ENCODE results near the gene PTPA. TPM values are rescaled to one million over a fixed set of nuclear protein-coding genes. Genes with fewer than 3 reads are reported as not detected.

PTPA gene
- total RNA-seq (2013; cell fraction: nucleolus; rRNA removed), result 38.9 and 47.5 TPM in 2 replicates
- total RNA-seq (2014; rRNA removed) (86.2 and 91.7 TPM in 2 replicates), total RNA-seq (2014; rRNA removed; fragmentation: Illumina TruSeq; extraction: Trizol) (42.9 and 45.6 TPM in 2 replicates), total RNA-seq (2021) (91.3 and 100 TPM in 2 replicates), polyA plus RNA-seq (2011; rRNA removed) (90.9 and 111 TPM in 2 replicates), polyA plus RNA-seq (2014; fragmentation: Illumina TruSeq; extraction: Trizol) (56.2 and 61.6 TPM in 2 replicates), polyA plus RNA-seq (2014; fragmentation: Nextera tagmentation; extraction: Ambion mirVana) (1 to 10 TPM; 1.6 to 3.2 TPM), polyA plus RNA-seq (2014; rRNA removed) (69.6 and 81.5 TPM in 2 replicates), polyA plus RNA-seq (2016; fragmentation: Nextera tagmentation; extraction: Ambion mirVana) (10 to 100 TPM; 48.3 to 54.0 TPM), polyA minus RNA-seq (2011; rRNA and poly(A)+ RNA removed) (86.4 and 110 TPM in 2 replicates), Bru-seq, nascent RNA (percentile 67 among the genes with signal in this experiment), BruChase-seq, experiment 1, labeled RNA remaining after a 6-hour chase (percentile 74 among the genes with signal in this experiment), BruChase-seq, experiment 2, labeled RNA remaining after a 2-hour chase (percentile 66 among the genes with signal in this experiment)
- polyA plus RNA-seq (2011; ENCODE audit: low read depth), result 22.8 TPM
- polyA plus RNA-seq (2011; cell fraction: cytosol; rRNA removed), result 132 and 151 TPM in 2 replicates
- 121 and 122 TPM in 2 replicates for polyA plus RNA-seq (2011; cell fraction: nucleus; rRNA removed)
- 35.0 and 40.3 TPM in 2 replicates for polyA plus RNA-seq (2012)
- 42.0 and 43.0 TPM in 2 replicates for polyA minus RNA-seq (2011; cell fraction: cytosol; rRNA and poly(A)+ RNA removed)
- polyA minus RNA-seq (2011; cell fraction: nucleus; rRNA and poly(A)+ RNA removed), result 38.0 and 50.2 TPM in 2 replicates
- long read RNA-seq, experiment 1, transcript PTPA-214 (3 exons, 988 nt), result major isoform, 6 of 24 reads
- long read RNA-seq, experiment 1, partial matches to known transcripts, result 7 of 24 reads
- long read RNA-seq, experiment 1, other reads (novel, unspliced or antisense), result 2 of 24 reads
- long read RNA-seq, experiment 2, partial matches to known transcripts, result 1 of 2 reads
- long read RNA-seq, experiment 2, other reads (novel, unspliced or antisense), result 1 of 2 reads

GRCh38 chr9:129110740-129111527 lies at the start of gene PTPA, which contains the start of gene CRAT:
PTPA (plus strand) TSS chr9:129111415; CDS start chr9:129111601, 186 bp downstream.
CRAT (minus strand) TSS chr9:129110793; CDS start chr9:129110509, 284 bp downstream.
- Histone ChIP-seq H3K79me2 (ENCODE audit: control insufficient read depth, insufficient read depth, low read length) (peaks cover 25% of the 10 kb centered on the region), H3K4me3 (peak within 1 kb of the TSS; percentile 98), H3K27me3 (replicated peaks in 1 of 2; ENCODE audit: control insufficient read depth in 2 of 2, insufficient read depth in 2 of 2, low read length in 1 of 2) (no peaks in the 10 kb centered on the region; a peak in 1 of 4 replicates), H3K4me1 (ENCODE audit: control insufficient read depth, insufficient read depth, low read length) (peaks cover 7% of the 10 kb centered on the region), H3K27ac (ENCODE audit: control insufficient read depth, insufficient read depth) (peak within 1 kb of the TSS; percentile 92), H3K9ac (ENCODE audit: control insufficient read depth, insufficient read depth, low read length) (peak within 1 kb of the TSS; percentile 85), H4K20me1 (ENCODE audit: control insufficient read depth, insufficient read depth) (no peaks in the 10 kb centered on the region), H3K9me3 (replicated peaks; ENCODE audit: control insufficient read depth, insufficient read depth, low read length) (no peaks in the 10 kb centered on the region; the same call in 2 of the 3 replicates), H2AFZ (ENCODE audit: control insufficient read depth, low read depth, low read length) (peak within 1 kb of the TSS; percentile 95), H3K36me3 (ENCODE audit: control insufficient read depth in 2 of 2, insufficient read depth in 2 of 2, low read length in 1 of 2) (no peaks in the 10 kb centered on the region), H3K4me2 (ENCODE audit: control insufficient read depth, insufficient read depth) (peak within 1 kb of the TSS; percentile 99)
- in situ Hi-C loops (cut with MboI) (no loop called here), intact Hi-C loops (cut with micrococcal nuclease; ENCODE audit: unreplicated experiment) (loop anchor here (2.0 kb wide), 1 partner anchor 30 kb away; the partner anchor contains the start of gene DOLPP1)
- POLR2A ChIA-PET, result interaction anchor here (0.7 to 1.6 kb wide), 5 partner anchors 14 to 661 kb away, joined by 3 to 7 read pairs (median 5); no protein-coding TSS in a partner anchor
- FAIRE-seq (peak; percentile 97), ATAC-seq (peak; percentile 95), DNase-seq (ENCODE audit: low read depth, low spot score) (peak; percentile 63)
- no TSS peak for BruUV-seq (replicated peaks)
- WGBS (ENCODE audit: insufficient coverage, insufficient replicate concordance, low lambda C conversion rate, missing lambda C conversion rate), result under 1% methylated on average over 55 of the region's 77 CpGs
- CTCF ChIA-PET, result interaction anchor here (1.2 to 3.9 kb wide), 2 partner anchors 29 to 31 kb away, joined by 4 to 19 read pairs; no protein-coding TSS in a partner anchor
- RAD21 ChIA-PET (ENCODE audit: unreplicated experiment), result interaction anchor here (0.7 to 2.2 kb wide), 2 partner anchors 14 to 73 kb away, joined by 3 to 7 read pairs; no protein-coding TSS in a partner anchor
- SMC1A ChIA-PET (ENCODE audit: uncharacterized antibody, unreplicated experiment), result no interaction called here
- TF ChIP-seq NRF1 (conservative IDR thresholded peaks at IDR 0.05; ENCODE audit: low read depth, low read length) (peak; percentile 71), USF2 (IDR thresholded peaks at IDR 0.05; ENCODE audit: borderline replicate concordance, low read depth, low read length) (no peak), CHD2 (IDR thresholded peaks at IDR 0.05; ENCODE audit: borderline replicate concordance, low read depth, low read length) (no peak), ZSCAN29 (IDR thresholded peaks at IDR 0.05) (0 out of 2 replicates have a peak, but pooled peaks have one; percentile 23), BHLHE40 (IDR thresholded peaks at IDR 0.05; ENCODE audit: borderline replicate concordance in 1 of 2, low read depth in 2 of 2, low read length in 1 of 2) (peak in 1 of 2 experiments; percentile 53; a peak in 1 of 4 replicates), HDGF (IDR thresholded peaks at IDR 0.05) (peak; percentile 71; the same call in 1 of the 2 replicates), NFYB (IDR thresholded peaks at IDR 0.05; ENCODE audit: insufficient read depth, low read depth, low read length) (peak; percentile 63; the same call in 1 of the 2 replicates), POU2F2 (IDR thresholded peaks at IDR 0.05; ENCODE audit: borderline replicate concordance, low read depth, low read length) (peak; percentile 63; the same call in 1 of the 3 replicates), PBX3 (IDR thresholded peaks at IDR 0.05; ENCODE audit: insufficient replicate concordance, low read depth, low read length) (no peak), BACH1 (IDR thresholded peaks at IDR 0.05; ENCODE audit: borderline replicate concordance) (peak; percentile 49; the same call in 1 of the 2 replicates), NR2F1 (conservative IDR thresholded peaks at IDR 0.05) (peak; percentile 31), ZNF207 (IDR thresholded peaks at IDR 0.05; ENCODE audit: borderline replicate concordance) (peak; percentile 89; the same call in 1 of the 2 replicates), TCF3 (IDR thresholded peaks at IDR 0.05; ENCODE audit: borderline replicate concordance, insufficient read depth, low read depth, low read length) (0 out of 2 replicates have a peak, but pooled peaks have one; percentile 24)
